Keratinocyte (primary cell): ENCODE measurements around the gene DPYSL5.

Source experiments
- CTCF ChIP-seq, 3 experiments: IDR thresholded peaks in 1 of 3; conservative IDR thresholded peaks in 1 of 3; optimal IDR thresholded peaks in 1 of 3; 2 replicates in 2 of 3; 3 replicates in 1 of 3; pipeline versions ENCODE3 to v1.5.1; 2011; ENCODE audit warnings: low read length in 3 of 3, mild to moderate bottlenecking in 3 of 3, moderate library complexity in 2 of 3, control low read depth in 1 of 3, inconsistent platforms in 1 of 3; ENCODE audit not compliant: insufficient read depth in 2 of 3; ENCODE audit errors: extremely low read depth in 1 of 3
- EZH2 ChIP-seq: IDR thresholded peaks from one replicate; pipeline ENCODE4 v1.6.1; 2012; ENCODE audit warnings: inconsistent platforms, mild to moderate bottlenecking, low read length, moderate library complexity

GRCh38 chr2:26838121-26838906, 9.6 kb upstream of the DPYSL5 start:
- TF ChIP-seq CTCF (optimal IDR thresholded peaks at IDR 0.05 in 1 of 3, IDR thresholded peaks at IDR 0.05 in 1 of 3, conservative IDR thresholded peaks at IDR 0.05 in 1 of 3; ENCODE audit: extremely low read depth in 1 of 3, insufficient read depth in 2 of 3, low read length in 3 of 3) (peak in 1 of 3 experiments; percentile 5), EZH2 (no peak)
